Hippocampal formation (tissue), 2 donors: Measurements from ENCODE around the gene DNMBP.

Experiments
- DNase-seq, 2 donors: peaks; one replicate each; lab custom pipeline; 2025; lab: John Stamatoyannopoulos, UW

Gene DNMBP

GRCh38 chr10:100009793-100010676 is at the start of gene DNMBP:
Gene DNMBP (minus strand): TSS chr10:100009947. CDS start chr10:99972124, 37,823 bp downstream.
- peak; percentile 55 to 59 for DNase-seq

- no peak for DNase-seq
Observed at GRCh38 chr10:100057948-100058347, 48.2 kb upstream of the DNMBP start.

GRCh38 chr10:100053686-100054460 is 44.1 kb upstream of the DNMBP start:
- no peak for DNase-seq

GRCh38 chr10:100046021-100046486 is 36.3 kb upstream of the DNMBP start:
- DNase-seq = peak; percentile 58 to 67

GRCh38 chr10:100045592-100045991 is 35.8 kb upstream of the DNMBP start:
- DNase-seq = no peak

- DNase-seq = no peak
Observed at GRCh38 chr10:100043796-100044195, 34.0 kb upstream of the DNMBP start.

GRCh38 chr10:100043344-100043743 is 33.6 kb upstream of the DNMBP start:
- no peak for DNase-seq

- DNase-seq = no peak
Observed at GRCh38 chr10:100041306-100042002, 31.7 kb upstream of the DNMBP start.

GRCh38 chr10:100038561-100039071 is 28.9 kb upstream of the DNMBP start:
- DNase-seq = no peak

- DNase-seq = no peak
Observed at GRCh38 chr10:100037758-100038315, 28.1 kb upstream of the DNMBP start.

GRCh38 chr10:100036850-100037249 is 27.1 kb upstream of the DNMBP start:
- no peak for DNase-seq

GRCh38 chr10:100033766-100034418 is 24.1 kb upstream of the DNMBP start:
- no peak for DNase-seq

GRCh38 chr10:100027416-100027815 is 17.7 kb upstream of the DNMBP start:
- DNase-seq = no peak

- no peak for DNase-seq
Observed at GRCh38 chr10:100025576-100025975, 15.8 kb upstream of the DNMBP start.

GRCh38 chr10:100024748-100025147 is 15.0 kb upstream of the DNMBP start:
- DNase-seq = no peak

GRCh38 chr10:100022403-100022802 is 12.7 kb upstream of the DNMBP start:
- DNase-seq = no peak

- no peak for DNase-seq
Observed at GRCh38 chr10:100021322-100021721, 11.6 kb upstream of the DNMBP start.

- DNase-seq = no peak
Observed at GRCh38 chr10:100020886-100021253, 11.1 kb upstream of the DNMBP start.

- no peak for DNase-seq
Observed at GRCh38 chr10:100020142-100020885, 10.6 kb upstream of the DNMBP start.

GRCh38 chr10:100019787-100020141 is 10.0 kb upstream of the DNMBP start:
- DNase-seq = no peak
